Measurements from ENCODE around the gene OSBPL6. TPM values are rescaled to one million over a fixed set of nuclear protein-coding genes. Genes with fewer than 3 reads are reported as not detected.

OSBPL6 gene
- total and polyA plus RNA-seq, 10 of the 15 experiments (the other 5 are each of a cell fraction or from before 2014, with no cell fraction given), result 0.01 to 0.08 (median 0.03) TPM; not detected in 5

- TF ChIP-seq WRNIP1 (IDR thresholded peaks at IDR 0.05; ENCODE audit: borderline replicate concordance, low read depth, low read length) (no peak), MTA2 (IDR thresholded peaks at IDR 0.05; ENCODE audit: low read depth) (0 out of 2 replicates have a peak, but pooled peaks have one; percentile 14), SMAD5 (IDR thresholded peaks at IDR 0.05; ENCODE audit: low read depth) (no peak)
Measured at GRCh38 chr2:178163395-178163794, 30.9 kb upstream of the OSBPL6 start (continued).

GRCh38 chr2:178163911-178164310, 30.4 kb upstream of the OSBPL6 start:
- no peaks in the 10 kb centered on the region for H3K36me3 ChIP-seq (ENCODE audit: control insufficient read depth in 2 of 2, insufficient read depth in 2 of 2, low read length in 1 of 2)
- POLR2A ChIA-PET, result no interaction called here
- RAD21 ChIA-PET (ENCODE audit: unreplicated experiment), result no interaction called here
- H3K79me2 ChIP-seq (ENCODE audit: control insufficient read depth, insufficient read depth, low read length), result no peaks in the 10 kb centered on the region
- H3K4me3 ChIP-seq, result no peak overlapping the region
- no peak overlapping the region for H3K27ac ChIP-seq (ENCODE audit: control insufficient read depth, insufficient read depth)
- WGBS (ENCODE audit: insufficient coverage, insufficient replicate concordance, low lambda C conversion rate, missing lambda C conversion rate), result 0% methylated on average over 1 of the region's 1 CpG
- H3K9ac ChIP-seq (ENCODE audit: control insufficient read depth, insufficient read depth, low read length), result no peak overlapping the region
- H3K27me3 ChIP-seq (replicated peaks in 1 of 2; ENCODE audit: control insufficient read depth in 2 of 2, insufficient read depth in 2 of 2, low read length in 1 of 2), result no peaks in the 10 kb centered on the region
- in situ Hi-C loops (cut with MboI) (no loop called here), intact Hi-C loops (cut with micrococcal nuclease; ENCODE audit: unreplicated experiment) (no loop called here)
- no peaks in the 10 kb centered on the region for H3K9me3 ChIP-seq (replicated peaks; ENCODE audit: control insufficient read depth, insufficient read depth, low read length)
- DNase-seq (ENCODE audit: low read depth, low spot score) (no peak), ATAC-seq (no peak), FAIRE-seq (no peak)
- no peak for TF ChIP-seq BCL11A (IDR thresholded peaks at IDR 0.05; ENCODE audit: low read depth, low read length)
- no peak for TF ChIP-seq ZNF24 (IDR thresholded peaks at IDR 0.05)
- TF ChIP-seq PKNOX1 (IDR thresholded peaks at IDR 0.05), result no peak
- CTCF ChIA-PET, result no interaction called here
- H3K4me2 ChIP-seq (ENCODE audit: control insufficient read depth, insufficient read depth), result 0 out of 2 replicates have a peak overlapping the region, but pooled peaks have one; percentile 1
- H4K20me1 ChIP-seq (ENCODE audit: control insufficient read depth, insufficient read depth), result no peaks in the 10 kb centered on the region
- H3K4me1 ChIP-seq (ENCODE audit: control insufficient read depth, insufficient read depth, low read length), result no peaks in the 10 kb centered on the region
- SMC1A ChIA-PET (ENCODE audit: uncharacterized antibody, unreplicated experiment), result no interaction called here
- no TSS peak for BruUV-seq (replicated peaks)
- no peak overlapping the region for H2AFZ ChIP-seq (ENCODE audit: control insufficient read depth, low read depth, low read length)

GRCh38 chr2:178173657-178174056, 20.7 kb upstream of the OSBPL6 start:
- FAIRE-seq (no peak), ATAC-seq (no peak), DNase-seq (ENCODE audit: low read depth, low spot score) (no peak)
- no peaks in the 10 kb centered on the region for H4K20me1 ChIP-seq (ENCODE audit: control insufficient read depth, insufficient read depth)
- BruUV-seq (replicated peaks), result no TSS peak
- H2AFZ ChIP-seq (ENCODE audit: control insufficient read depth, low read depth, low read length), result no peak overlapping the region
- no peaks in the 10 kb centered on the region for H3K4me1 ChIP-seq (ENCODE audit: control insufficient read depth, insufficient read depth, low read length)
- H3K36me3 ChIP-seq (ENCODE audit: control insufficient read depth in 2 of 2, insufficient read depth in 2 of 2, low read length in 1 of 2), result no peaks in the 10 kb centered on the region
- RAD21 ChIA-PET (ENCODE audit: unreplicated experiment), result no interaction called here
- SMC1A ChIA-PET (ENCODE audit: uncharacterized antibody, unreplicated experiment), result interaction anchor here (0.6 to 0.7 kb wide), 2 partner anchors 17 to 88 kb away, joined by 3 to 4 read pairs; no protein-coding TSS in a partner anchor
- H3K9ac ChIP-seq (ENCODE audit: control insufficient read depth, insufficient read depth, low read length), result no peak overlapping the region
- CTCF ChIA-PET, result no interaction called here
- POLR2A ChIA-PET, result no interaction called here
- H3K4me2 ChIP-seq (ENCODE audit: control insufficient read depth, insufficient read depth), result no peak overlapping the region
- H3K27me3 ChIP-seq (replicated peaks in 1 of 2; ENCODE audit: control insufficient read depth in 2 of 2, insufficient read depth in 2 of 2, low read length in 1 of 2), result no peaks in the 10 kb centered on the region
- intact Hi-C loops (cut with micrococcal nuclease; ENCODE audit: unreplicated experiment), result no loop called here
- in situ Hi-C loops (cut with MboI), result no loop called here
- no peak overlapping the region for H3K27ac ChIP-seq (ENCODE audit: control insufficient read depth, insufficient read depth)
- H3K4me3 ChIP-seq, result no peak overlapping the region
- H3K79me2 ChIP-seq (ENCODE audit: control insufficient read depth, insufficient read depth, low read length), result no peaks in the 10 kb centered on the region
- 28% methylated on average over 1 of the region's 1 CpG for WGBS (ENCODE audit: insufficient coverage, insufficient replicate concordance, low lambda C conversion rate, missing lambda C conversion rate)
- H3K9me3 ChIP-seq (replicated peaks; ENCODE audit: control insufficient read depth, insufficient read depth, low read length), result no peaks in the 10 kb centered on the region
- no peak for TF ChIP-seq CEBPB (IDR thresholded peaks at IDR 0.05; ENCODE audit: borderline replicate concordance in 1 of 2, low read depth in 2 of 2, low read length in 2 of 2)
- no peak for TF ChIP-seq ZNF217 (IDR thresholded peaks at IDR 0.05)
- TF ChIP-seq SREBF2 (IDR thresholded peaks at IDR 0.05; ENCODE audit: low read length), result no peak
- TF ChIP-seq RAD21 (IDR thresholded peaks at IDR 0.05; ENCODE audit: insufficient read depth, low read depth, low read length), result no peak
- TF ChIP-seq EZH2 (IDR thresholded peaks at IDR 0.05; ENCODE audit: borderline replicate concordance, control insufficient read depth, low read depth, low read length), result no peak
- no peak for TF ChIP-seq NKRF (conservative IDR thresholded peaks at IDR 0.05)
- no peak for TF ChIP-seq HSF1 (IDR thresholded peaks at IDR 0.05; ENCODE audit: low read depth, low read length)
